Retinal pigment epithelial cell (primary cell): ENCODE data around the gene HOXC4.

Source experiments
- DNase-seq: peaks from one replicate; pipeline ENCODE4 v3.0.0-alpha.2; 2010; ENCODE audit warnings: low read depth
- H3K4me3 ChIP-seq: 2 replicates; pipeline ENCODE4 v1.5.1; 2011; ENCODE audit warnings: mild to moderate bottlenecking, low read length, control low read depth, moderate library complexity
- TF ChIP-seq, protein P1 (sequence below): conservative IDR thresholded peaks from 2 replicates; pipeline ENCODE4 v1.5.1; 2011; ENCODE audit warnings: low read depth, low read length, control low read depth, inconsistent platforms

HOXC4 gene

GRCh38 chr12:54022960-54023884 lies 30.4 kb upstream of the HOXC4 start:
- no peak overlapping the region for H3K4me3 ChIP-seq
- DNase-seq, result no peak
- TF ChIP-seq, protein P1, sequence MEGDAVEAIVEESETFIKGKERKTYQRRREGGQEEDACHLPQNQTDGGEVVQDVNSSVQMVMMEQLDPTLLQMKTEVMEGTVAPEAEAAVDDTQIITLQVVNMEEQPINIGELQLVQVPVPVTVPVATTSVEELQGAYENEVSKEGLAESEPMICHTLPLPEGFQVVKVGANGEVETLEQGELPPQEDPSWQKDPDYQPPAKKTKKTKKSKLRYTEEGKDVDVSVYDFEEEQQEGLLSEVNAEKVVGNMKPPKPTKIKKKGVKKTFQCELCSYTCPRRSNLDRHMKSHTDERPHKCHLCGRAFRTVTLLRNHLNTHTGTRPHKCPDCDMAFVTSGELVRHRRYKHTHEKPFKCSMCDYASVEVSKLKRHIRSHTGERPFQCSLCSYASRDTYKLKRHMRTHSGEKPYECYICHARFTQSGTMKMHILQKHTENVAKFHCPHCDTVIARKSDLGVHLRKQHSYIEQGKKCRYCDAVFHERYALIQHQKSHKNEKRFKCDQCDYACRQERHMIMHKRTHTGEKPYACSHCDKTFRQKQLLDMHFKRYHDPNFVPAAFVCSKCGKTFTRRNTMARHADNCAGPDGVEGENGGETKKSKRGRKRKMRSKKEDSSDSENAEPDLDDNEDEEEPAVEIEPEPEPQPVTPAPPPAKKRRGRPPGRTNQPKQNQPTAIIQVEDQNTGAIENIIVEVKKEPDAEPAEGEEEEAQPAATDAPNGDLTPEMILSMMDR, result no peak

DNA sequence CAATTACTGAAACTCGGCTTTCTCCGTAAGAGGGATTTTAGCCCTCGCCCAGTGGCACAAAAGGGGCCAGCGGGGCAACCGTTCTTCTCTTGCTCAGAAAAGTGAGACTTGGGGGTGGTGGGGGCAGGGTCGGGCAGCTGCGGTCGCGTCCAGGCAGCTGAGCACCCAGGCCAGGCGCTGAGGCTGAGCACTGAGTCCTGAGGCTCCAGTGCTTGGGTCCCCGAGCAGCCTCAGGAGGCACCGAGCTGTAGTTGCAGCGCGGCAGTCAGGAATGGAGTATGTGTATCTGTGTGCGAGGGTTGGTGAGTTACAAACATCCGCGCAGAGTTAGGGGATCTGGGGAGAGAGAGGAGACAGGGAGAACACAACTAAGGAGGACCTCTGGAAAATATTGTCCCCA lies 29.5 kb upstream of the HOXC4 start:
- no peak overlapping the region for H3K4me3 ChIP-seq
- TF ChIP-seq, protein P1, result no peak

DNA sequence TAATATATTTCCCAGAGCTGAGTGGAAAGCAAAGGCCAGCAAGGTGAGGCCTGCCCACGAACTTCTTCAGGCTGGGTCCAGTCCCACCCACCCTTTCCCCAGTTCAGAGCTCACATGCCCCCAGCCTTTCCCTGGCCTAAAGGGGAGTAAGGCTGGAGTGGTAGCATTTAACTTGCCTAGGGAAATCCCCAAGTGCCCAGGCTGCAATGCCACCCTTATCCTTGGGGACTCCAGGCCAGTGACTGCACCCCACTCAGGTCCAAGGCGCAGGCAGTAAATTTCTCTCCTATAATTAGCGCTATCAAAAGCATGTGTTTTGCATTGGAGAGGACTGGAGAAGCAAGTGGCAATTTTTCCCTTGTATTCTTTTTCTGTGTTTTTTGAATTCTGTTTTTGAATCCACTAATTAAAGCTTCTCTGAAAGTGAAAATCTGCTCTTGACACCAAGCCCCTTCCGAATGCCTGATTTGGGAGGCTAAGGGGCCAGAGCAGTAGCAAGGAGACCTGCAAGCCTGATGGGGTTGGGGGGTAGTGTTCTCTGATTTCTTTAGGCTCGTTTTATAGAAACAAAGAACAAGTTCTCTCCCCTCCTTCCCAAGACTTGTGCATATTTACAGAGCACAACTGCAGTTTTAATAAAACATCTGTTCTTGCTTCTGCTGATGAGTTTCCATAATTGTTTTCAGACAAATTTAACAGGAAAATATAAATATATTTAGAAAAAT lies 28.9 kb upstream of the HOXC4 start:
- H3K4me3 ChIP-seq, result no peak overlapping the region
- no peak for DNase-seq
- TF ChIP-seq, protein P1, result no peak

More for the DNA sequence above, 29.5 kb upstream of the HOXC4 start:
- DNase-seq, result no peak

GRCh38 chr12:54025499-54026405 lies 27.9 kb upstream of the HOXC4 start:
- DNase-seq, result no peak
- TF ChIP-seq, protein P1, result no peak
- H3K4me3 ChIP-seq, result no peak overlapping the region

DNA sequence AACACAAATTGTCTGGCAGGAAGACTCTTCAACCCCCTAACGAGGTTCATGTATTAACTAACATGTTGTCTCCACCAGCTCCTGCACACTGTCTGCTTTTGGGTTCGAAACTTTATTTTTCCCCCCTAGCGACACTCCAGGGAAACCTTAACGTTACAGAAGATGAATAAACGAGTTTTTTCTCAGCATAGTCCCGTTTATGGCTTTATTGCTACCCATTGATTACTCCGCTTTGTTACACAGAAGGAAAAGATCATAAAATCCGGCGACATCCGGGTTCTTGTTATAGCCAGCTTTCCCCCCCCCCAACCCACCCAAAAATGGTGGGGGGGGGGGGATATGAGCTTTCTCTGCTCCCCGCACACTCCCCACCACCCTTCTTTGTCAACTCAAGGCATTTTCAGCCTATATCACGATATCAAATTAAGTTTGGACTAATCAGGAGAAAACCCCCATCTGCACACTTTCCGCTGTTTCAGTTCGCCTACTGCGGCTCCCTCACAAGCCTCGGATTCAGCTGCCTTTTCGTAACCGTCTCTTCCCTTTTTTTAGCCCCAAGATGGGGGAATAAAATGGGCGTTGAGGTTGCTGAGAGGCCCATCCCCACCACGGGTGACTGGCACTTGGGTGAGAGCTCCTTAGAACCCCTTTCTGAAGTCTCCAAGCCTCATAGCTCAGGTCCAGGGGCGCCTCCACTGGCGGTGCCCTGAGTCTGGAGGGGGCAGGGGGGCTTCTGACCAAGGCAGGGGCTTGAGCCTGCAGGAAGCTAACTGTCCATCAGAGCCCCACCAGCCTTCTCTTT lies 26.8 kb upstream of the HOXC4 start:
- no peak for DNase-seq
- TF ChIP-seq, protein P1, result no peak
- H3K4me3 ChIP-seq, result no peak overlapping the region

DNA sequence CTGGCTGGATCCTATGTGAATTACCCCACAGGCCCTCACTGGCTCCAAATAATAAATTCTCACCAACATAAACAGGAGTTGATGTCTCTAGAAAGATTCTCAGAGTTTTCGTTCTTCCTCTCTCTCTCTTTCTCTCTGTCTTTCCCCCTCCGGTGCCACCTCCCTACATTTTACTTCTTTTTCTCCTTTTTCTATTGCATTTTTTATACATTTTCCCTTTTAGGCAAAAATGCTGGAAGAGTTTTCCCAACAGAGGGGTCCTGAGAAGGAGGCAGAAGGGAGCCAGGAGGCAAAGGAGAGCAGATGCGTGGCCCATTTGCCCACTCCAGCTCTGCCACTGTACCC lies 26.2 kb upstream of the HOXC4 start:
- H3K4me3 ChIP-seq, result no peak overlapping the region
- TF ChIP-seq, protein P1, result no peak
- DNase-seq, result no peak
